ENCODE results near the gene BTG1. TPM values are rescaled to one million over a fixed set of nuclear protein-coding genes. Genes with fewer than 3 reads are reported as not detected.

The BTG1 gene
- total RNA-seq, 2 experiments from 2014 or later: 102 to 133 TPM

DNA sequence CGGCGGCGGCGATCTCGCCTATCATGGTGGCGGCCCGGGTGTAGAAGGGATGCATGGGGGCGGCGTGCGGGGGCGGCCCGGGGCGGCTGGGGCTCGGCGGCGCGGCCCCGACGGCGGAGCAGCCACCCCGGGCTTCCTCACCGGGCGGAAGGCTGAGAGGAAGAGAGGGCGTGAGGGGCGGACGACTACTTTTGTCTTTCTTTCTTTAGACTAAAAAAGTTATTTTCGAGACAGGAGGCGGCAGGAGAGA, 240 bp downstream of the BTG1 start:
- no peaks in the 10 kb centered on the region for H3K27me3 Mint-ChIP-seq
- ChIA-PET CTCF (interaction anchor here (0.8 to 3.7 kb wide), 16 partner anchors 9 to 763 kb away, joined by 3 to 27 read pairs (median 4); no protein-coding TSS in a partner anchor), POLR2A (interaction anchor here (0.5 to 2.9 kb wide), 22 partner anchors 8 to 425 kb away, joined by 3 to 38 read pairs (median 4); no protein-coding TSS in a partner anchor)
- H3K36me3 Mint-ChIP-seq (ENCODE audit: low read depth): peaks cover 70% of the 10 kb centered on the region
- DNase-seq: no peak
- H3K4me3 Mint-ChIP-seq: peak overlapping the region; percentile 99
- H3K27ac Mint-ChIP-seq: peak overlapping the region; percentile 99
- peaks cover 23% of the 10 kb centered on the region for H3K4me1 Mint-ChIP-seq
- H3K9me3 Mint-ChIP-seq: peaks cover 2% of the 10 kb centered on the region

DNA sequence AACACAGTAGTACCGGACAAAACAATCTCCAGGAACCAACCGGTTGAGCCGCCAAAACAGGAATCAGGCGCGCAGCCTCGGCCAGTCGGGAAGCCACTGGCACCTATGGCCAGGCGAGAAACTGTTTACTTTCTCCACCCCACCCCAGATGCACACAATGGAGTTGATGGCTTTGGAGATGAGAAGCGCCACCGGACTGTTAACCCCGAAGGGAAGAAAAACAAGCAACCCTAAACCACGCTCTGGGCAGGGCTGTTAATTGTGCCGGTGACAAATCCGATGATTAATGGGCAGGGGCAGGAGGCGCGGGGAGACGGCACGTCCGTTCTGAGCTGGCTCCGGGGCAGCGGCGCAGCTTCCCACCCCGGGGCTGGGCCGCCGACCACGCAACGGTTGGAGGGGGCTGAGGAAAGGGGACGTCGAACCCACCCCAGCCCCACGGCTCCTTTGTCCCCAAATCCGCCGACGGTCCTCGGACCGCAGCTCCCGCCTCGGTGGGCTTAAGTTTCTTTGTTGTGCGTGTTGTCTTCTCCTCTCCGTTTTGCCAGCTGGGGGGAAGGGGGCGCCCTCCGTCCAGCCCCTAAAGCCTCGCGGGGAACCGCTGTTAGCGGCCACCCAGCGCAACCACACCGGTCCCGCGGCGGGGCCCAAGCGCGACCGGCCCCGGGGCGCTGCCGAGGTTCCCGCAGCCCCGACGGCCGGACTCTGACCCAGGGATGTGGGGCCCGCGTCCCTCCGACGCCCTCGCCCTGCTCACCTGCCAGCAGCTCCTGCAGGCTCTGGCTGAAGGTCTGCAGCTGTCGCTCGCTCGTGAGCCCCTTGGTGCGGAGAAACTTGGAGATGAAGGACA, 790 bp downstream of the BTG1 start:
- POLR2A ChIA-PET: interaction anchor here (0.6 to 2.9 kb wide), 18 partner anchors 8 to 358 kb away, joined by 3 to 38 read pairs (median 4); no protein-coding TSS in a partner anchor
- H3K4me1 Mint-ChIP-seq: peaks cover 27% of the 10 kb centered on the region
- H3K27me3 Mint-ChIP-seq: no peaks in the 10 kb centered on the region
- peaks cover 72% of the 10 kb centered on the region for H3K36me3 Mint-ChIP-seq (ENCODE audit: low read depth)
- peak overlapping the region; percentile 99 for H3K27ac Mint-ChIP-seq
- DNase-seq: peak; percentile 46
- CTCF ChIA-PET: interaction anchor here (0.6 to 3.7 kb wide), 28 partner anchors 8 to 763 kb away, joined by 3 to 27 read pairs (median 4); no protein-coding TSS in a partner anchor
- H3K4me3 Mint-ChIP-seq: peak overlapping the region; percentile 99
- H3K9me3 Mint-ChIP-seq: peaks cover 2% of the 10 kb centered on the region

DNA sequence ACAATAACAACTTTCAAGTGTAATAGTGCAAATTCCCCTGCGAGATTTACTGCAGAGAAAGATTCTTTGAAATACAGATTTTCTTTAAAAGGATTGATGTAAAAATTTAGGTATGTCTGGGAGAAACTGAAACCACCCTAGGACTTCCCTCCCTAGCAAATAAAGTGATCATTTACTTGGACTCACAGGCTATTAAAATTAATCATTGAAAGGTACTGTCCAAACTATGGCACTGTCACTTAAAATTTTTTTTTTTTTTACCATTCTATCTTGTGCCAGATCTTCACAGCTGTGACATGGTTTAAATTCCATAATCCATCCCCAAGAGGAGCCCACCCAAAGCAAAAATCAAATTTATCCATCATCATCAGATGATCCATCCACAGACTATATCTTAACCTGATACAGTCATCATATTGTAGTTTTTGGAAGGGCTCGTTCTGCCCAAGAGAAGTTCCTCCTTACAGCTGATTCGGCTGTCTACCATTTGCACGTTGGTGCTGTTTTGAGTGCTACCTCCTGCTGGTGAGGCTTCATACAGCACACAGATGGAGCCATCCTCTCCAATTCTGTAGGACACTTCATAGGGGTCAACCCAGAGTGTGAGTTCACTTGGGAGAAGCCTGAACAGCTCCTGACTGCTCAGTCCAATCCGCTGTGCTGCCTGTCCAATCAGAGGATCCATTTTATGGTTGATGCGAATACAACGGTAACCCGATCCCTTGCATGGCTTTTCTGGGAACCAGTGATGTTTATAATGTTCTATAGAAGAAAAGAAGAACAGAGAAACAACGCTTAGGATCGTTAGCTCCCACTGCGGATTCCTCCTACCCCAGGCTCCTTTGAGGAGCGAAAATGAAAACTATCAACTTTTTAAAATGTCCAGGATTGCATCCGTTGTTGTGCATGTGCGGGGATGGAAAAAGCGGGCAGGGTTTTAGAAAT, 1.7 kb downstream of the BTG1 start:
- Mint-ChIP-seq H3K27me3 (no peaks in the 10 kb centered on the region), H3K9me3 (no peaks in the 10 kb centered on the region), H3K27ac (peak overlapping the region; percentile 99), H3K36me3 (ENCODE audit: low read depth) (peaks cover 77% of the 10 kb centered on the region), H3K4me3 (peak overlapping the region; percentile 99), H3K4me1 (peaks cover 29% of the 10 kb centered on the region)
- ChIA-PET POLR2A (interaction anchor here (0.6 to 2.9 kb wide), 8 partner anchors 12 to 260 kb away, joined by 3 to 38 read pairs (median 5); no protein-coding TSS in a partner anchor), CTCF (interaction anchor here (0.6 to 3.7 kb wide), 24 partner anchors 10 to 449 kb away, joined by 3 to 27 read pairs (median 3); no protein-coding TSS in a partner anchor)
- DNase-seq: peak; percentile 83

DNA sequence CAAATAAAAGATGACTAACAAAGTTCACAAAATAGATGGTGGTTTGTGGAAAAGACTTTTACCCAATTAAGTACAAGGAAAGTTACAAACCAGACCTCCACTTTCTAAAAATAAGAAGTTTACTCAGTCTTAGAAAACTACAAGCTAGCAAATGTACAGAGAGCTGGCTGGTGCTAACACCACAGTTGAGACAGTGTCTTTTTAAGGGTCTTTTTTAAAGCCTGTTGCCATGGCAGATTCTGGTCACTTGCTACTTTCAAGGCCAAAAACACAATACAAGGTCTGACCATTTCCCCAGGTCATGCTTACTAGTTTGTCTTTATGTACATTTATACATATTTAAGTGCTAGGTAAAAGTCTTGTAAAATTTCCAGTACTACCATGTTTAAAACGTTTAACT, 2.4 kb downstream of the BTG1 start:
- H3K4me1 Mint-ChIP-seq: peaks cover 30% of the 10 kb centered on the region
- H3K36me3 Mint-ChIP-seq (ENCODE audit: low read depth): peaks cover 78% of the 10 kb centered on the region
- H3K27me3 Mint-ChIP-seq: no peaks in the 10 kb centered on the region
- DNase-seq: no peak
- no peaks in the 10 kb centered on the region for H3K9me3 Mint-ChIP-seq
- H3K27ac Mint-ChIP-seq: peak overlapping the region; percentile 99
- ChIA-PET POLR2A (interaction anchor here (0.8 to 2.9 kb wide), 3 partner anchors 11 to 259 kb away, joined by 3 to 38 read pairs (median 3); no protein-coding TSS in a partner anchor), CTCF (interaction anchor here (0.6 to 3.7 kb wide), 18 partner anchors 10 to 449 kb away, joined by 3 to 27 read pairs (median 4); no protein-coding TSS in a partner anchor)
- H3K4me3 Mint-ChIP-seq: peak overlapping the region; percentile 99

DNA sequence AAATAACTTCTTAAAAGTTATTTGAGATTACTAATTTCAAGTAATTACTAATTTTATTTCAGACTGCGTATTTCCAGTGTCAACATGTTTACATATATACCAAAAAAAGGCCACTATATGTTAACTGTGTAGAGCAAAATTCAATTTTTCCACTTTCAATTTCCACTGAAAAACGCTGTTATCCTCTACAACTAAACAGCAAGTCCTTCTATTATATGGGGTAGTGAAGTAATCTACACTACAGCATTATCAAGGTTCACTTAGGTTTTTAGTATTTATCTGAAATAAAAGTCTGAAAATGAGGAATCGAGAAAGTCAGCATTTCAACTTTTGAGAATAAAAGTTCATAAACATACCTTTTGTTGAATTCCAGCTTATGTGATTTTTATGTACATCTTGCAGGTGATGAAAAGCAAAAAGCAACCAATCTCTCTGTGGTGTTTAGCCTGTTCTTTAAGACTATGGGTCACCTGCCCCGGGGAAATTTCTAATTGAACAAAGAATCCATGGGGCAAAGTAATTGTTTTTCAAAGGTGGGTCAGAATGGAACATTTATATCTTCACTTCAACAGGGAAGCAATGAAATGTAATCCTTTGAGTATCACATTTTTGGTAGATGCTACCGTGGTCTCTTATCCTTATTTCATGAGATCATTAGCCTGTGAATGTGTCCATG, 3.3 kb downstream of the BTG1 start:
- ChIA-PET POLR2A (interaction anchor here (1.1 kb wide), 1 partner anchor 256 kb away, joined by 3 read pairs; no protein-coding TSS in a partner anchor), CTCF (interaction anchor here (3.7 kb wide), 1 partner anchor 9 kb away, joined by 27 read pairs; no protein-coding TSS in a partner anchor)
- no peak for DNase-seq
- peak overlapping the region; percentile 99 for H3K27ac Mint-ChIP-seq
- no peaks in the 10 kb centered on the region for H3K9me3 Mint-ChIP-seq
- H3K36me3 Mint-ChIP-seq (ENCODE audit: low read depth): peaks cover 85% of the 10 kb centered on the region
- H3K4me3 Mint-ChIP-seq: peak overlapping the region; percentile 99
- peaks cover 30% of the 10 kb centered on the region for H3K4me1 Mint-ChIP-seq
- no peaks in the 10 kb centered on the region for H3K27me3 Mint-ChIP-seq

DNA sequence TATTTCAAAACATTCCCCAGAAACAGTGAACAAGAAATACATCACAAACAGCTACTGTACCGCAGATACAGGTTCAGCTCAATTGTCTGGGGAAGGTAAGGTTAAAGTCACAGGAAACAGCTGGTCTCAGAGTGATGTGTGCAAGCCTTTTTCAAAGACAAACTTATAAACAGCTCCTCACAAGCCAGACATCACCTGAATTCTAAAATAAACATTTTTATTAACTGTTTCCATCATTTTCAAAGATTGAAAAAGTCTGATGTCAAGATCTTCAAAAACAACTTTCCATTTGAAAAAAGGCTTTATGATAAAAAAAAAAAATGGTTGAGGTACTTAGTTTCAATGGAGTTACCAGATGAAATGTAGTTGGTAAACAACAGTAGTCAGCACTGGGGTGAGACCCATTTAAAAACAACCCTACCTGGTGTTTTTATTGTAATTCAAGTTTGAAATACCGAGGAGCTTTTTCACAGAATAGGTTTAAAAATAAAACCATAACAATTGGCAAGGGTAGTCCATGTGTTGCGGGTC, 4.0 kb downstream of the BTG1 start:
- Mint-ChIP-seq H3K9me3 (no peaks in the 10 kb centered on the region), H3K4me3 (peak overlapping the region; percentile 99), H3K4me1 (peaks cover 33% of the 10 kb centered on the region), H3K27me3 (no peaks in the 10 kb centered on the region), H3K27ac (peak overlapping the region; percentile 99), H3K36me3 (ENCODE audit: low read depth) (peaks cover 87% of the 10 kb centered on the region)
- CTCF ChIA-PET: interaction anchor here (0.8 kb wide), 1 partner anchor 10 kb away, joined by 3 read pairs; no protein-coding TSS in a partner anchor
- POLR2A ChIA-PET: interaction anchor here (0.7 kb wide), 3 partner anchors 38 to 228 kb away, joined by 3 to 5 read pairs (median 4); no protein-coding TSS in a partner anchor
- DNase-seq: peak; percentile 52

DNA sequence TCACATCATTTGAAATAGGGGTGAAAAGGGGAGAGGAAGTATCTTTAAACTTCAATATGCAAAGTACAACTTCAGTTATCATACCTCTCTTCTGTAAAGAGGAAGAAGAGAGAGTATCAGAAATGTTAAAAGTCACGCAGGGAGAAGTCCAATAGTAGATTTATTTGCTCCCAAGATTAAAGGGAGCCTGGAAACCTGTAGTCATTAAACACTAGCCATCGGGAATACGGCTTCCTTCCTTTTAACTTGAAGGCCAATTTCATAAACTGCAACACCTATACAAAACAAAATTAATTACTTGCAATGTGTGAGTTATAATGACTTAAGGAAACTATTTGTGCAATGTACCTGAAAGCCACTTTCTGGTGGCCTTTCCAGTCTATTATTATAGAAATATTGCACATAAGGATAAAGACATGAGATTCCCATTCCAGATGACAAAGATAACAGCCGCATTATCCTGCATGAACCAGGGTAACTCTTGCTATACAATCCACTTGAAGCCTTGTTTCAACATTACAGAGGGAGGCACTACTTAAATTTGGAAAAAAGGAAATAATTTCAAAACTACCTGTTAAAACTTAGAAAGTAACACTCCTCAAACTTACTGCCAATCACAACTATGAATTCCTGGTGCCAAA, 4.6 kb downstream of the BTG1 start:
- ChIA-PET CTCF (interaction anchor here (0.8 kb wide), 1 partner anchor 10 kb away, joined by 3 read pairs; no protein-coding TSS in a partner anchor), POLR2A (interaction anchor here (0.7 kb wide), 3 partner anchors 38 to 228 kb away, joined by 3 to 5 read pairs (median 4); no protein-coding TSS in a partner anchor)
- peaks cover 89% of the 10 kb centered on the region for H3K36me3 Mint-ChIP-seq (ENCODE audit: low read depth)
- peak overlapping the region; percentile 99 for H3K4me3 Mint-ChIP-seq
- peaks cover 3% of the 10 kb centered on the region for H3K9me3 Mint-ChIP-seq
- peaks cover 39% of the 10 kb centered on the region for H3K4me1 Mint-ChIP-seq
- peak overlapping the region; percentile 99 for H3K27ac Mint-ChIP-seq
- DNase-seq: no peak
- H3K27me3 Mint-ChIP-seq: no peaks in the 10 kb centered on the region

DNA sequence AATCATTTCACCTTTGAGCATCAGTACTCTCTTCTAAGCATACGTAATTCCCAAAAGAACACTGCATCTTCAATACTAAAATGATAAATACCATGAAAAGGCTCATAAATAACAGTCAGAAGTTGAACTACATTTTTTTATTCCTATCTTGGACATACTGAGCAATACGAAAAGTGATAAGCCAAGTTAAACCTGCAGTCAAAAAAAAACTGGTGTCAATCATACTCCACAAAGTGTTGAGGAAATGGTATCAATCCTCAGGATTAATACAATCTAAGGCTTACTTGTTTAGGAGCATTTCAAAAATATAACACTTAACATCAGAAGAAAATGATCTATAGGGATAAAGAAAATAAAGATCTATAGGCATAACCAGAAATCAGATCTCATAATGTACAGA, 5.5 kb downstream of the BTG1 start:
- H3K4me1 Mint-ChIP-seq: peaks cover 46% of the 10 kb centered on the region
- H3K27ac Mint-ChIP-seq: peak overlapping the region; percentile 99
- peaks cover 91% of the 10 kb centered on the region for H3K36me3 Mint-ChIP-seq (ENCODE audit: low read depth)
- ChIA-PET CTCF (no interaction called here), POLR2A (no interaction called here)
- no peak for DNase-seq
- no peaks in the 10 kb centered on the region for H3K27me3 Mint-ChIP-seq
- H3K4me3 Mint-ChIP-seq: peak overlapping the region; percentile 99
- peaks cover 3% of the 10 kb centered on the region for H3K9me3 Mint-ChIP-seq

DNA sequence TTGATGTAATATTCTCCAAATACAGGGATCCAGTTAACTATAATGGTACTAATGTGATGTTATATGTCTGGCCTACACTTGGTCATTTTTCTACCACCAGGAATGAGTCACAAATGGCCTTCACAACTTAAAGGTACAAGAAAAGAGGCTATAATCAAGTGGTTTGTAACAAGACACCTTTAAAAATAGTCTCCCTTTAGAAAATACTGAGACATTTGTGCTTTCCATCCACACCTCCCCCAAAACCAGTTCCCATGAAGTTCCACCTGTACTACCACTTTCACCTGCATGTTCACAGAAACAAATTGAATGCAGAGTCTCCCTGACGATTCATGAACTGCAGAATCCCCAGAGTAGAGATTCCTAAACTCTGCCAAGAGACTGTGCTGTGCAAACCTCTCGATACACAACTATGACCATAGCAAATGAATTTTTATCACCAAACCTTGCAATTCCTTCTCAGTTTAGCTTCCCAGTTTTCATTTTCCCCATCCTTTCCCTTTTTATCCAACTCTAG, 6.0 kb downstream of the BTG1 start:
- Mint-ChIP-seq H3K9me3 (peaks cover 3% of the 10 kb centered on the region), H3K36me3 (ENCODE audit: low read depth) (peaks cover 94% of the 10 kb centered on the region), H3K4me1 (peaks cover 50% of the 10 kb centered on the region), H3K27ac (peak overlapping the region; percentile 99), H3K4me3 (peak overlapping the region; percentile 99), H3K27me3 (no peaks in the 10 kb centered on the region)
- CTCF ChIA-PET: no interaction called here
- DNase-seq: no peak
- POLR2A ChIA-PET: no interaction called here

DNA sequence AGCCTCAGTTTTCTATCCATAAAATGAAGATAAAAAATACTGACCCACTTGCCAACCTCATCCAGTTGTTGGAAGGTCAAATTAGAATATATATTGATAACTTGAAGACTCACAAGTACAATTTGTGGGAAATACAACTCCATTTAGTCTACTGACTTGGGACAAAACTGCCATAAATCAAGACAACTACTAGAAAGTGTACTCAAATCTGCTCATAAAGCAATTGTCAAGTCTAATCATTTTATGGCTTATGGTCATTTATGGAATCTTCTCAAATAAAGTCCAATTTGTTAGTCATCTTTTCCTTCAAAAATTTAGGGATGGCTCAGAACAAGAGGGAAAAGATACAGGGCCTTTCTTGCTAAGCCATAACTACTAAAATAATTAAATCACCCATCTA, 7.0 kb downstream of the BTG1 start:
- ChIA-PET CTCF (no interaction called here), POLR2A (no interaction called here)
- H3K27me3 Mint-ChIP-seq: no peaks in the 10 kb centered on the region
- peak overlapping the region; percentile 99 for H3K4me3 Mint-ChIP-seq
- H3K9me3 Mint-ChIP-seq: peaks cover 3% of the 10 kb centered on the region
- peak overlapping the region; percentile 90 for H3K27ac Mint-ChIP-seq
- no peak for DNase-seq
- peaks cover 88% of the 10 kb centered on the region for H3K36me3 Mint-ChIP-seq (ENCODE audit: low read depth)
- H3K4me1 Mint-ChIP-seq: peaks cover 61% of the 10 kb centered on the region

DNA sequence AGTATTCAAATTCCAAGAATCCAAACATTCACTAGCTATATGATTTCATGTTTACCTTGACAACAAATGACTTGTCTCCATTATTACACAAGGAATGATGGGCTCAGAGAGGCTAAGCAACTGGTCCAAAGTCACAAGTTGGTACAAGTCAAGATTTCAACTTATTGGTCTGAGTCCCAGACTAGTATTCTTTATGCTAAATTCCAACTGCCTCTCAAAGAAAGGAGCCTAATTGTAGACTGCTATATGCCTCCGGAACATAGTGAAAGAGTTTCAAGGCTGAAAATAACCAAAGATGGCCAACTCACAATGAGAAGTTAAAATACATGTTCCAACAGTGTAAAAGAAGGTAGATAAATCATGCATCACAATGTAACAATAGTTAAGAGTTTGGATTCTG, 7.5 kb downstream of the BTG1 start:
- no peaks in the 10 kb centered on the region for H3K27me3 Mint-ChIP-seq
- CTCF ChIA-PET: interaction anchor here (1.1 to 1.9 kb wide), 3 partner anchors 95 to 756 kb away, joined by 3 to 7 read pairs (median 6); no protein-coding TSS in a partner anchor
- H3K9me3 Mint-ChIP-seq: peaks cover 3% of the 10 kb centered on the region
- H3K4me3 Mint-ChIP-seq: peak overlapping the region; percentile 99
- DNase-seq: no peak
- H3K36me3 Mint-ChIP-seq (ENCODE audit: low read depth): peaks cover 84% of the 10 kb centered on the region
- peak overlapping the region; percentile 90 for H3K27ac Mint-ChIP-seq
- peaks cover 66% of the 10 kb centered on the region for H3K4me1 Mint-ChIP-seq
- POLR2A ChIA-PET: interaction anchor here (0.7 to 2.5 kb wide), 2 partner anchors 7 to 266 kb away, joined by 4 to 20 read pairs; partner anchors contain the start of gene BTG1

All from activated CD4-positive, alpha-beta T cell treated with anti-CD3 and anti-CD28 coated beads, Interleukin-2, amount 10 ng/mL, durations not matched to agents 7 days and 5 days (primary cell).